GM12892 (cell line): ENCODE data around the gene PARP8.
"Not testable (repeated sequence)": the region's sequence is repeated elsewhere in the genome, so short reads cannot be mapped to it uniquely, and the experiment has no call there.

Experiments
- POLR2A ChIP-seq: IDR thresholded peaks from 2 replicates; pipeline ENCODE4 v1.6.1; 2011; ENCODE audit warnings: low read depth, low read length, control low read depth
- POLR2AphosphoS5 ChIP-seq: IDR thresholded peaks from 2 replicates; pipeline ENCODE4 v1.6.1; 2011; ENCODE audit warnings: low read depth, low read length, control low read depth
- TAF1 ChIP-seq: IDR thresholded peaks from 2 replicates; pipeline ENCODE4 v1.6.1; 2011; ENCODE audit warnings: low read depth, mild to moderate bottlenecking, control low read depth, low read length, borderline replicate concordance

GRCh38 chr5:50673444-50673843 lies 7.0 kb downstream of the PARP8 start:
- TF ChIP-seq POLR2A, TAF1, POLR2AphosphoS5: not testable (repeated sequence)
